B cell (primary cell): Measurements from ENCODE around the gene TGFA.

Source experiments
- CTCF ChIP-seq: fragments of 200-600 bp; IDR thresholded peaks from one replicate; pipeline ENCODE4 v1.8.0; 2022; ENCODE audit warnings: antibody characterized with exemption, mild to moderate bottlenecking
- EZH2 ChIP-seq: IDR thresholded peaks from 2 replicates; pipeline ENCODE4 v1.6.1; 2012; ENCODE audit warnings: borderline replicate concordance, low read depth, mild to moderate bottlenecking, moderate library complexity, low read length; ENCODE audit not compliant: insufficient read depth, poor library complexity, severe bottlenecking

- TF ChIP-seq CTCF (no peak), EZH2 (no peak)
Measured at GRCh38 chr2:70475266-70475665, 78.4 kb downstream of the TGFA start.
